ENCODE measurements around the gene OGT.
"Not testable (repeated sequence)": the region's sequence is repeated elsewhere in the genome, so short reads cannot be mapped to it uniquely, and the experiment has no call there.

The OGT gene

GRCh38 chrX:71579136-71579989, 46.5 kb downstream of the OGT start:
- H3K4me3 ChIP-seq (replicated peaks; ENCODE audit: low read depth, low read length), result no peak overlapping the region
- peaks cover 2% of the 10 kb centered on the region for H3K36me3 ChIP-seq (ENCODE audit: control insufficient read depth, insufficient read depth, low read length)
- DNase-seq (ENCODE audit: extremely low read depth, insufficient read length), result no peak
- H3K27me3 ChIP-seq (replicated peaks; ENCODE audit: control insufficient read depth, insufficient read depth, low read length), result no peaks in the 10 kb centered on the region
- TF ChIP-seq CTCF (IDR thresholded peaks at IDR 0.05; ENCODE audit: insufficient read depth, low read length, poor library complexity, severe bottlenecking), result no peak

- Histone ChIP-seq H3K4me3 (replicated peaks; ENCODE audit: low read depth, low read length) (no peak overlapping the region), H3K36me3 (ENCODE audit: control insufficient read depth, insufficient read depth, low read length) (peaks cover 2% of the 10 kb centered on the region), H3K27me3 (replicated peaks; ENCODE audit: control insufficient read depth, insufficient read depth, low read length) (no peaks in the 10 kb centered on the region)
- DNase-seq (ENCODE audit: extremely low read depth, insufficient read length), result no peak
- TF ChIP-seq CTCF (IDR thresholded peaks at IDR 0.05; ENCODE audit: insufficient read depth, low read length, poor library complexity, severe bottlenecking), result no peak
Observed at GRCh38 chrX:71579990-71580380, 47.1 kb downstream of the OGT start.

GRCh38 chrX:71581210-71581609, 48.3 kb downstream of the OGT start:
- H3K36me3 ChIP-seq (ENCODE audit: control insufficient read depth, insufficient read depth, low read length), result peaks cover 2% of the 10 kb centered on the region
- no peak for TF ChIP-seq CTCF (IDR thresholded peaks at IDR 0.05; ENCODE audit: insufficient read depth, low read length, poor library complexity, severe bottlenecking)
- no peak overlapping the region for H3K4me3 ChIP-seq (replicated peaks; ENCODE audit: low read depth, low read length)
- no peak for DNase-seq (ENCODE audit: extremely low read depth, insufficient read length)
- H3K27me3 ChIP-seq (replicated peaks; ENCODE audit: control insufficient read depth, insufficient read depth, low read length), result no peaks in the 10 kb centered on the region

- Histone ChIP-seq H3K4me3 (replicated peaks; ENCODE audit: low read depth, low read length) (no peak overlapping the region), H3K27me3 (replicated peaks; ENCODE audit: control insufficient read depth, insufficient read depth, low read length) (no peaks in the 10 kb centered on the region), H3K36me3 (ENCODE audit: control insufficient read depth, insufficient read depth, low read length) (no peaks in the 10 kb centered on the region)
- TF ChIP-seq CTCF (IDR thresholded peaks at IDR 0.05; ENCODE audit: insufficient read depth, low read length, poor library complexity, severe bottlenecking), result no peak
- no peak for DNase-seq (ENCODE audit: extremely low read depth, insufficient read length)
Observed at GRCh38 chrX:71586929-71587328, 54.0 kb downstream of the OGT start.

GRCh38 chrX:71593210-71593609, 60.3 kb downstream of the OGT start:
- not testable (repeated sequence) for DNase-seq (ENCODE audit: extremely low read depth, insufficient read length); H3K36me3 ChIP-seq (ENCODE audit: control insufficient read depth, insufficient read depth, low read length); H3K27me3 ChIP-seq (replicated peaks; ENCODE audit: control insufficient read depth, insufficient read depth, low read length); H3K4me3 ChIP-seq (replicated peaks; ENCODE audit: low read depth, low read length)

- peaks cover 1% of the 10 kb centered on the region for H3K36me3 ChIP-seq (ENCODE audit: control insufficient read depth, insufficient read depth, low read length)
- no peak for DNase-seq (ENCODE audit: extremely low read depth, insufficient read length)
- no peak for TF ChIP-seq CTCF (IDR thresholded peaks at IDR 0.05; ENCODE audit: insufficient read depth, low read length, poor library complexity, severe bottlenecking)
- H3K27me3 ChIP-seq (replicated peaks; ENCODE audit: control insufficient read depth, insufficient read depth, low read length), result no peaks in the 10 kb centered on the region
- no peak overlapping the region for H3K4me3 ChIP-seq (replicated peaks; ENCODE audit: low read depth, low read length)
Observed at GRCh38 chrX:71599965-71600364, 67.1 kb downstream of the OGT start.

Data from GM06990 (cell line).